GM12891 (cell line): Measurements from ENCODE around the gene UNG.

Experiments used
- POLR2A ChIP-seq: IDR thresholded peaks from 2 replicates; pipeline ENCODE4 v1.6.1; 2011; ENCODE audit warnings: low read depth, low read length, control low read depth
- POLR2AphosphoS5 ChIP-seq: IDR thresholded peaks from 2 replicates; pipeline ENCODE4 v1.6.1; 2011; ENCODE audit warnings: low read depth, low read length, control low read depth
- SPI1 ChIP-seq: IDR thresholded peaks from 2 replicates; pipeline ENCODE4 v1.6.1; 2011; ENCODE audit warnings: low read depth, low read length, control low read depth

DNA sequence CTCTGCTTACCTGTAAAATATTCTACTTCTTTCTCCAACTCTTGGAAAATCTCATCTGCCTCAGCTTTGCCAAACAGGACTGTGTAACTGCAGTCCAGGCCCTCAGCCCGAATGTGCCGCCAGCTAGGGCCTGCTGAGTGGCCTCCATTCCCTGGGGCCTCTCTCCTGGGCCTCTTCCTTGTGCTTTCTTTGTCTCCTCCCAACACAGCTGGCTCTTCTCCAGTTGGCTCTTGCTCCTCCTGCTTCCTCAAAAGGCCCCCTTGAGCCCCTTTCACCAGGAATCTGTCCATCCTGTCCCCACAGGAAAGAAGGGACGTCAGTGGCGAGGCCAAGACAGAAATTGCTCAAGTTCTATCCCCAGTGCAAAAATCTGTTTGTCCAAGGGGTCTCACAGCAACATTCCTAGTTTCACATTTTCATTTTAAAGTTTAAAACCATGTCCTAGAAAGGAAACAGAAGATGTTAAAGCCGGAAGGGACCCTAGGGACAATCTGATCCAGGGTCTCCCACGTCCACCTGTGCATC is 4.8 kb upstream of the UNG start:
- no peak for TF ChIP-seq POLR2AphosphoS5
- TF ChIP-seq SPI1 = no peak
- no peak for TF ChIP-seq POLR2A
